GM21515 (cell line): ENCODE results near the gene ZNF652.
"Not testable (repeated sequence)": the region's sequence is repeated elsewhere in the genome, so short reads cannot be mapped to it uniquely, and the experiment has no call there.

Source experiments
- ATAC-seq: cut with Tn5 transposase; IDR thresholded peaks from one replicate; pipeline ENCODE4 v1.9.1; 2021; ENCODE audit not compliant: unreplicated experiment

Gene ZNF652

DNA sequence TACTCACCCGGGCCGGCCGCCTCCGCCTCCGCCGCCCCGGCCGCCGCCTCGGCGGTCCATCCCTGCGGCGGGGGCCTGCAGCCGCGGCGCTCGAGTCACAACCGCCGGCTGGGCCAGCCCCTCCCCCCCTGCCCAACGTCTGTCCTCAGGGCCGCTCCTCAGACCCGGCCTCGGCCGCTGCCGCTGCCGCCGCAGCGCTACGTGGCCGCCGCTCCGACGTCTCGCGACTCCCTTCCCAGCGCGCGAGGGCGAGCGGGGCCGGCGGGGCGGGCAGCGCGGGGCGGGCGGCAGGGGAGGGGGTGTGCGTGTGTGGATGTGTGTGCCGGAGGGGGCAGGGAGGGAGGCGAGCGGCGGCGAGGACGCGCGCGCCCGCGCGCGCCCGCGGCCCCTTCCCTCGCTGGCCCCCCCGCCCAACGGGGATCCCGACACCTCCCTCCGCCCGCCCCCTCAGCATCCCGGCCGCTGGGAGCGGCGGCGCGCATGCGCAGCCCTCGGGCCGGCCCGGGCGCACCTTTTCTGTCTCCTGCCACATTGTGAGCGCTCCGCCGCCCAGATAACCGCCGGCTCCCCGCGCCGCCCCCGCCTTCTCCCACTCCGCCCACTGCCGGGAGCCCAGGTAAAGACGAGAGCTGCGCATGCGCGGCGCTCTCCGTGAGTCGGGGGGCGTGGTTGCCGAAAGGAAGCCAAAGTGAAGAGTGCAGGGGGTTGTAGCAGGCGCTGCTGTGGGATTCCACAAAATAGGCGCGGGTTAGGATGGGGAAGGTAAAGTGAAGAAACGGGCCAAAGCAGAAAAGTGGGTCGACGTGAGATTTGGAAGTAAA is at the start of gene ZNF652:
ZNF652 (minus strand) TSS at position 349 of the 821 bp plus-strand sequence. CDS start 44,525 bp downstream, outside the sequence.
- ATAC-seq = peak; percentile 57

DNA sequence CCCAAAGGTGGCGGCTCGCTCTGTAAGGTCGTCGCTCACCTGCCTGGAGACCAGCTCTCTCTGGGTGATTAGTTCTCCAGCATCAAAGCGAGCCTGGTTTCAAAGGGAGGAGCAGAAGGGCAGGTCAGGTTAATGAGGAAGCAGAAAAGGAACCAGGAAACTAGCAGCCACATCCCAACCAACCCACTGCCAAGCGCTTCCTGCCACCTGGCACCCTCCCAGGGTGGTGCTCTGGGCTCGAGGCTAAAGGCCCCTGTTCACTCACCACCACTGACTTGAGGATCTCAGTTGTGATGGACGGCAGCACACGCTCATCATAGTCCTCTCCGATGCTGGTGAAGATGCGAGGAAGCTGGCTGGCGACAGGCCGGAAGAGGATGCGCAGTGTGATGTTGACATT is 47.0 kb upstream of the ZNF652 start:
- no peak for ATAC-seq

- ATAC-seq = peak; percentile 62
These were observed 46.0 kb upstream of the ZNF652 start for GRCh38 chr17:49407981-49408501.

DNA sequence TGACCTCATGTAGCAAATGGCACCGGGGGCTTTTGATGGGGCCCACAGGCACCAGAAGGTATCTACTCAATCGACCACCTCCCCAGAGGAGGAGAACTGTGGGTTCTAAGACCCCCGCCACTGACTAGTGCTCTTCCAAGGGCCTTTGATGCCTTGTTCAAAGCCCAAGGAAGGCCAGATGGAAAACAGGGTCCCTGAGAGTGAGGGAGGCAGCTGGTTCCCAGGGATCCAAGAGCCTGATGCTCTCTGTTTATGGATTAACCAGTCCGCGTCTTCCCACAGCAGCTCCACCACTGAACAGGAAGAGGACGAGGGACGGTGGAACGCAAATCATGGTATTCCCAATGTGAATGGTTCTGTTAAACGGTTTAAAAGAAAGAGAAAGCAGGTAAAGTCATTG is 45.0 kb upstream of the ZNF652 start:
- ATAC-seq = no peak

DNA sequence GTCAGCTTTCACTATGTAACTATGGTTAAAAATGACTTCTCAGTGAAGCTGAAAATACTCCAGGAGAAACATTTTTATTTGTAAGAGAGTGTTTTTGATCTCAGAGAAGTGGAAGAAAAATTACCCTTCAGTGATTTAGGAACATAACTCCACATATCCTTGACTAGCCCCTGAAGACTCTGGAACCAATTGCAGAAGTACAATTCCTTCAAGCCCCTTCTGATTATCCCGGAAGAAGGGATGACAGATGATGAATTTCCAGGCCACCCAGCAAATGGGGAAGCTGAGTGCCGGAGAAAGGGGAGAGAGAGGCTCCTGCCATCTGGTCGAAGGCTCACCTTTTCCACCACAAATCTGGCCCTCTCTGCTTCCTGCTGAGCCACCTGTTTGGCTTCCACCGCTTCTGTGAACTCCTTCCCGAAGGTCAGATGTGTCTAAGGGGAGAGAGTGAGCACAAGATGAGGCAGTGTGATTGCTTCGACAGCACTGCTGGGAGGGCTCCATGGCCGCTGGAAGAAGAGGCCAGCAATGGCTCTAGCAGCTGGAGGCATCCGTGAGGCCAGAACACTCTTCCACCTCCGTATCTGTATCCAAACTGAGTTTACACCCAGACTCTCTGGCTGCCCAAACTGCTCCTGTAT is 44.5 kb upstream of the ZNF652 start:
- ATAC-seq = no peak

GRCh38 chr17:49404906-49405305 is 42.9 kb upstream of the ZNF652 start:
- no peak for ATAC-seq

DNA sequence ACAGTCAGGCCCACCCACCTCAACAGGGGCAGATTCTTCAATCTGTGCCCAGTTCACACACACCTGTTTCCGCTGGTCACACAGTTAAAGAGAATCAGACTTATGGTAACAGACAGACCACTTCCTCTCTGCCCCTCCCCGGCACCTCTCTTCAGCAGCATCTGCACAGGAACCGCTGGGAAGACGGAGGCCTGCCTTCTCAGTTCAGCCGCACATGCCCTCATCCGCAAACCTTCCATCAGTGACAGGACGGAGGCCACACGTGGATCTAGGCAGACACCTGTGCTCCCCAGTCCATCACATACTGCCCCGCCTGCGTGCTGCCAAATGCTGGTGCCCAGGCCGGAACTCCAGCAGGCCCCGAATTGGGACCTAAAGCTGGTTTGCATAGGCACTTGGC is 42.3 kb upstream of the ZNF652 start:
- no peak for ATAC-seq

- no peak for ATAC-seq
These were observed 41.7 kb upstream of the ZNF652 start for GRCh38 chr17:49403514-49404289.

DNA sequence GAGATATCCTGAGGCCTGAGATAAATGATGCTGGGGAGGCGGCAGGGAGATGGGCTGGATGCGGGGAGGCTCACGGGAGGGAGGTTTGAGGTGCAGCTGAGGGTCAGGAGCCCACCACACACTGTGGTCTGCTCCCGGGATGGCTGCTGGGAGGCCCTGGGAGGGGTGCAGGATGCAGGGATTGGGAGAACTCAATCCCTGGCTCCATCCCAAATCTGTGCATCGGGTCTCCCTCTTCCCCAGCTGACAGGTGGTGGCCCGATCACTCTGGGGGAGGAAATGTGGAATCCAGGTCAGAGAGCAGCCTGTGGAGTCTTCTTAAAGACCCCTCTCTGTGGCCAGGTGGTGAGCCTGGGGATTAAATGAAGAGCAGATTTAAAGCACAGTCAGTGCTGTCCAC is 40.7 kb upstream of the ZNF652 start:
- no peak for ATAC-seq

GRCh38 chr17:49401971-49402611 is 40.0 kb upstream of the ZNF652 start:
- no peak for ATAC-seq

DNA sequence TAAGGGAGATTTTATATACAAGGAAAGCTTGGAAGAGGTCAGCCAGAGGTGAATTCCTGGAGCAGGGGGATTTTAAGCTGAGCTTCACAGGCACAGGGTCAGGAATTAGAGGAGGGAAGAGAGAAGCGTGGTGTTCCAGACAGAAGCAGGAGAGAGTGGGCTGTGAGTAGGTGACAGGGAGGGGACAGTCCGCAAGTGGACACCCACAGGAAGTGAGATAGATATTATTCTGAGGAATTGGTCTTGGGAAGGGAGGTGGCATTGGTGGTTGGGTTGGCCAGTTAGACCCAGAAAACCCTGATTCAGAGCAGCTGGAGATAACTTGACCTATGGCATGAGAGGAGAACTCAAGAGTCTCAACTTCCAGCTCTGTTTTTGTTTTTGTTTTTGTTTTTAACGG is 37.9 kb upstream of the ZNF652 start:
- ATAC-seq = no peak

- no peak for ATAC-seq
These were observed 35.5 kb upstream of the ZNF652 start for GRCh38 chr17:49397586-49397985.

- no peak for ATAC-seq
These were observed 31.6 kb upstream of the ZNF652 start for GRCh38 chr17:49393491-49394255.

DNA sequence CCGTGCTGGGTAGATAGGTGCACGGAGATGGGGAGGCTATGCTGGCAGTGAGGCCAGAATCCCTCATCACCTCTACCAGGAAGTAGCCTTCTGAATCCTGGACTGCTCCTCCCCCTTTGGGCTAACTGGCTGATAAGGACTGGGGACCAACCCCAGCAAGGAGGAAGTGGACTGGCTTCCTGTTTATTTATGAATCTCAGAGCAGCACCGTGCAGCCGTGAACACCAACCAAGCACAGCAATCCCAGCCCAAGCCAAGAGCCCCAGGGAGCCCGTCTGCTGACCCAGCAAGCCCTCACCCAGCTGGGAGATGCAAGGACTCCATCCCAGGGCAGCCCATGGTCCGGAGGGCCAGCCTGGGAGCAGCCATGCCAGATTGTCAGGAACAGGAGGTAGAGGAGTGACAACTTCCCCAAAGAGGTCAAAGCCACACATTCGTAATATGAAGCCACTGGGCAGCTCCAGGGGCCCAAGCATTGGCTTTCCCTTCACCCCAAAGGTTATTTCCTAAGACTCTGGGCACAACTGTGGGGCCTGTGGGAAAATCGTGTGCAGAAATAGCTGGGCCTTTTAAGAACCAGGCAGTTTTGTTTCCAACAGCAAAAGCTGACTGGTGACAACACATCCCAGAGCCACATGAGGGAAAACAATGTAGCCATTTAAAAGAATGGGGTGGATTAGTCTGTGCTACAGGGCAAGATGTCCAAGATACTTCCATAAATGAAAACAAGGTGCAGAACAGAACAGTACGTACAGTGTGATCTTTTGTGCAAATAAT is 28.7 kb upstream of the ZNF652 start:
- ATAC-seq = no peak

DNA sequence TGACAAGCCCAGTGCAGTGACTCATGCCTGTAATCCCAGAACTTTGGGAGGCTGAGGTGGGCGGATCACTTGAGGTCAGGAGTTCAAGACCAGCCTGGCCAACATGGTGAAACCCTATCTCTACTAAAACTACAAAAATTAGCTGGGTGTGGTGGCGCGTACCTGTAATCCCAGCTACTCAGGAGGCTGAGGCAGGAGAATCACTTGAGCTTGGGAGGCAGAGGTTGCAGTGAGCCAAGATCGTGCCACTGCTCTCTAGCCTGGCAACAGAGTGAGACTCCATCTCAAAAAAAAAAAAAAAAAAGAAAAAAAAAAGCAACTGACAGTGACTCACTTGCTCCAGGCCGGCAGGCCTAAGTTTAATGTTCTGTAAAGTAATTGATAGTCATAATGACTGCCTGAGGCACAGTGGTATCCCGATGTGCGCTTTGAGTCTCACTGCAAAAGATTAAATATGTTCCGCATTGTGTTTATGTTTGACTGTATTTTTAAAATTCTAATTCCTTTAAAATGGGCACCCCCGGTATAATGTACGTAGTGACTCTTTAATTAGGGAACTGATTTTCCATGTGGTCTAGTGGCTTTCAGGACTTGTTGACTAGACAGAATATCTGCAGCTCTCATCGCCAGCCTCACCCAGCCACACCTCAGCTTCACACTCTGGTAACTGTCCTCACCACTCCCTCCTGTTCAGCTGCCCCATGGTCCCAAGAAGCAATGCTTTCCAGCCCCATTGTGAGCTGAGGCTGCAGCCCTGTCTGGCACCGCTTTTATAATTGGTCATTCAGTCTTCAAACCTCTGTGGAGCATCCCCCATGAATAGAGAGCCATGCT is 27.7 kb upstream of the ZNF652 start:
- not testable (repeated sequence) for ATAC-seq

DNA sequence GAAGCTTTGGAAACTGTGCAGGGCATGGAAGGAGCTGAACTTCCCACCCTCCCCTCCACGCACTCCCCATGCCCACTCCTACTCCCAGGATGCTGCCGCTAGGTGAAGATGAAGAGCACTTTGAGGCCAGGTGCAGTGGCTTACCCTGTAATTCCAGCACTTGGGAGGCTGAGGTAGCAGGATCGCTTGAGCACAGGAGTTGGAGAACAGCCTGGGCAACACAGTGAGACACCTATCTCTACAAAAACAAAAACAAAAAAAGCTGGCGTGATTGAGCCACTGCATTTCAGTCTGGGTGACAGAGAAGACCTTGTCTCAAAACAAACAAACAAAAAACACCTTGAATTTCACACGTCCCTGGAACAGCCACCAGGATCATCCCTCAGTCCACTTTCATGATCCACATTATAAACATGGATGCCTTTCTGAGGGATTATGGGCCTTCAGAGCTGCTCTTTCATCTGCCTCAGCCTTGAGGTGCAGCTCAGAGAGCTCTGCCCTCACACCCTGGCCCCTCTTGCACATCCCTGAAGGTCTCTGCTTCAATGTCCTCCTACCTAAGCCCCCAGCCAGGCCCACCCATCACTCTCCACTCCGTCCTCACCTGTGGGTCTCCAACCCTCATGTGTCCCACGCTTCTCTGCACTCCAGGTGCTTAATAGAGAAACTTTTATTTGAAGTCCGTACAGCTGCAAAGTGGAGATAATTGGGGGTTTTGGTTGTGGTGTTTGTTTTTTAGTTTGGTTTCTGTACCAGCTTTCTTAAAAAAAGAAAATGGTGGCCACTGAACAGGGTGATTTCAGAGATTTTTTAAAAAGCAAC is 26.9 kb upstream of the ZNF652 start:
- no peak for ATAC-seq

- ATAC-seq = no peak
These were observed 26.2 kb upstream of the ZNF652 start for GRCh38 chr17:49388290-49388640.
